DND-41 (cell line): ENCODE data around the gene QSER1.

Experiments
- ATAC-seq: fragments of 200-7000 bp; cut with Tn5 transposase; 3 replicates; pipeline ENCODE4 v1.9.1; 2021; ENCODE audit warnings: low read depth; ENCODE audit not compliant: insufficient read depth
- DNase-seq: peaks from one replicate; pipeline ENCODE4 v3.0.0-alpha.2; 2020
- H2AFZ ChIP-seq: 2 replicates; pipeline ENCODE4 v1.6.0; 2012; ENCODE audit warnings: low read depth, low read length
- H3K27ac ChIP-seq: 2 replicates; pipeline ENCODE4 v1.5.1; 2012; ENCODE audit warnings: low read length, inconsistent platforms
- H3K27me3 ChIP-seq: fragments of 200-600 bp; sonication (generic); 2 replicates; pipeline ENCODE4 v1.6.0; 2012; ENCODE audit warnings: low read length, mild to moderate bottlenecking, inconsistent platforms; ENCODE audit not compliant: insufficient read depth, poor library complexity
- H3K36me3 ChIP-seq: 2 replicates; pipeline ENCODE4 v1.5.1; 2012; ENCODE audit warnings: low read length, inconsistent platforms; ENCODE audit not compliant: insufficient read depth
- H3K4me1 ChIP-seq: 2 replicates; pipeline ENCODE4 v1.5.1; 2012; ENCODE audit warnings: mild to moderate bottlenecking, low read length; ENCODE audit not compliant: insufficient read depth
- H3K4me2 ChIP-seq: 2 replicates; pipeline ENCODE4 v1.6.0; 2012; ENCODE audit warnings: mild to moderate bottlenecking, moderate library complexity, low read length, inconsistent platforms; ENCODE audit not compliant: insufficient read depth
- H3K4me3 ChIP-seq, 2 experiments: fragments of 200-600 bp in 1 of 2; shearing (Covaris generic) in 1 of 2; 2 replicates each; pipeline ENCODE4 v1.5.1; 2012 to 2016; ENCODE audit warnings: inconsistent platforms in 2 of 2, low read length in 2 of 2, mild to moderate bottlenecking in 2 of 2, low read depth in 1 of 2, moderate library complexity in 1 of 2
- H3K79me2 ChIP-seq: 2 replicates; pipeline ENCODE4 v1.6.0; 2012; ENCODE audit warnings: low read length, inconsistent platforms; ENCODE audit not compliant: insufficient read depth
- H3K9ac ChIP-seq: 2 replicates; pipeline ENCODE4 v1.6.0; 2012; ENCODE audit warnings: low read depth, mild to moderate bottlenecking, inconsistent platforms, low read length, moderate library complexity
- H3K9me3 ChIP-seq: 2 replicates; pipeline ENCODE4 v1.5.1; 2012; ENCODE audit warnings: low read length, moderate library complexity, mild to moderate bottlenecking, inconsistent platforms; ENCODE audit not compliant: insufficient read depth, severe bottlenecking
- H4K20me1 ChIP-seq: 2 replicates; pipeline ENCODE4 v1.6.0; 2012; ENCODE audit warnings: low read length; ENCODE audit not compliant: insufficient read depth
- CTCF ChIP-seq: IDR thresholded peaks from 2 replicates; pipeline ENCODE4 v1.5.1; 2012; ENCODE audit warnings: borderline replicate concordance, low read length, moderate library complexity, mild to moderate bottlenecking; ENCODE audit not compliant: poor library complexity, severe bottlenecking; ENCODE audit errors: extremely low read depth
- EZH2 ChIP-seq: IDR thresholded peaks from 3 replicates; pipeline ENCODE4 v1.6.1; 2012; ENCODE audit warnings: borderline replicate concordance, low read depth, mild to moderate bottlenecking, moderate library complexity, low read length, inconsistent platforms; ENCODE audit not compliant: severe bottlenecking

The QSER1 gene

GRCh38 chr11:32949739-32950138 lies 57.1 kb downstream of the QSER1 start:
- no peaks in the 10 kb centered on the region for H3K27me3 ChIP-seq
- peaks cover 3% of the 10 kb centered on the region for H3K9me3 ChIP-seq
- no peak overlapping the region for H3K4me2 ChIP-seq
- H3K4me3 ChIP-seq: no peak overlapping the region
- H3K9ac ChIP-seq: no peak overlapping the region
- peaks cover 19% of the 10 kb centered on the region for H3K36me3 ChIP-seq
- ATAC-seq (no peak), DNase-seq (no peak)
- H2AFZ ChIP-seq: no peak overlapping the region
- no peak overlapping the region for H3K27ac ChIP-seq
- no peaks in the 10 kb centered on the region for H3K4me1 ChIP-seq
- TF ChIP-seq EZH2 (no peak), CTCF (no peak)
- no peaks in the 10 kb centered on the region for H4K20me1 ChIP-seq
- H3K79me2 ChIP-seq: peaks cover 5% of the 10 kb centered on the region; the same call in 1 of the 2 replicates

DNA sequence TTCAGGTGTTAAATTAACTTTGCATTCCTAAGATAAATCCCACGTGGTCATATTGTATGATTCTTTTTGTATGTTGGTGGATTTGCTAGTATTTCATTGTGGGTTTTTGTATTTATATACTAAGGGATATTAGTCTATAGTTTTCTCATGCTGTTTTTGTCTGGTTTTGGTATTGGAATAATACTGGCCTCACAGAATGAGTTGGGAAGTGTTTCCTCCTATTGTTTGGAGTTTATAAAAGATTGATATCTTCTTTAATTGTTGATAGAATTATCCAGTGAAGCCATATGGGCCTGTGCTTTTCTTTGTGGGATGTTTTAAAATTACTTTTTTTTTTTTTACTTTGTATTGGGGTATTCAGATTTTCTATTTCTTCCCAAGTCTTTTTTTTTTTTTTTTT lies 59.8 kb downstream of the QSER1 start:
- no peak overlapping the region for H3K9ac ChIP-seq
- H4K20me1 ChIP-seq: no peaks in the 10 kb centered on the region
- peaks cover 40% of the 10 kb centered on the region for H3K36me3 ChIP-seq
- H3K27me3 ChIP-seq: no peaks in the 10 kb centered on the region
- H3K9me3 ChIP-seq: peaks cover 3% of the 10 kb centered on the region
- no peak overlapping the region for H3K4me3 ChIP-seq
- TF ChIP-seq CTCF: no peak
- TF ChIP-seq EZH2: no peak
- no peak for ATAC-seq
- H3K4me1 ChIP-seq: no peaks in the 10 kb centered on the region
- no peak overlapping the region for H3K27ac ChIP-seq
- no peak overlapping the region for H3K4me2 ChIP-seq
- H3K79me2 ChIP-seq: peaks cover 5% of the 10 kb centered on the region; the same call in 1 of the 2 replicates
- no peak overlapping the region for H2AFZ ChIP-seq
- DNase-seq: no peak

GRCh38 chr11:32953700-32954099 lies 61.1 kb downstream of the QSER1 start:
- TF ChIP-seq CTCF: no peak
- no peak for TF ChIP-seq EZH2
- Histone ChIP-seq H3K36me3 (peaks cover 50% of the 10 kb centered on the region), H3K9ac (no peak overlapping the region), H3K4me3 (no peak overlapping the region), H3K4me1 (no peaks in the 10 kb centered on the region), H3K9me3 (no peaks in the 10 kb centered on the region), H3K27me3 (no peaks in the 10 kb centered on the region), H2AFZ (no peak overlapping the region), H4K20me1 (no peaks in the 10 kb centered on the region), H3K4me2 (no peak overlapping the region), H3K79me2 (peaks cover 5% of the 10 kb centered on the region; the same call in 1 of the 2 replicates), H3K27ac (no peak overlapping the region)
- ATAC-seq (no peak), DNase-seq (no peak)
